AG04449 (cell line): ENCODE measurements around the gene MEIOSIN.

ENCODE experiments used
- CTCF ChIA-PET: fragments of 350-600 bp; formaldehyde crosslinking; extraction: SDS; loops from one replicate; lab custom pipeline; 2021; ENCODE audit warnings: antibody characterized with exemption; lab: Yijun Ruan, JAX
- POLR2A ChIA-PET: fragments of 400-600, 350-600 bp; formaldehyde crosslinking; extraction: SDS; loops from one replicate; lab custom pipeline; 2020; ENCODE audit warnings: antibody characterized with exemption, inconsistent platforms; lab: Yijun Ruan, JAX
- DNase-seq: peaks from one replicate; pipeline ENCODE4 v3.0.0-alpha.2; 2010; ENCODE audit warnings: low read depth, low spot score
- H3K4me3 ChIP-seq: 2 replicates; pipeline ENCODE4 v1.5.1; 2011; ENCODE audit warnings: low read depth, mild to moderate bottlenecking, control low read depth, low read length
- CTCF ChIP-seq: IDR thresholded peaks from one replicate; pipeline ENCODE4 v1.5.1; 2011; ENCODE audit warnings: mild to moderate bottlenecking, moderate library complexity, low read length, control low read depth, inconsistent platforms; ENCODE audit not compliant: insufficient read depth; ENCODE audit errors: missing control alignments

Gene MEIOSIN

GRCh38 chr19:45772912-45773311 is 39.7 kb downstream of the MEIOSIN start:
- no peak for TF ChIP-seq CTCF
- no peak for DNase-seq
- POLR2A ChIA-PET: interaction anchor here (1.0 to 6.2 kb wide), 3 partner anchors 9 to 27 kb away, joined by 3 to 65 read pairs (median 11); partner anchors contain the start of gene DMPK
- CTCF ChIA-PET: interaction anchor here (0.6 to 9.9 kb wide), 6 partner anchors 9 to 622 kb away, joined by 3 to 170 read pairs (median 12); partner anchors contain the start of gene DMPK
- H3K4me3 ChIP-seq: no peak overlapping the region

- TF ChIP-seq CTCF: no peak
- no peak for DNase-seq
- CTCF ChIA-PET: interaction anchor here (0.6 to 9.9 kb wide), 5 partner anchors 9 to 622 kb away, joined by 3 to 170 read pairs (median 19); partner anchors contain the start of gene DMPK
- POLR2A ChIA-PET: interaction anchor here (1.8 kb wide), 1 partner anchor 9 kb away, joined by 11 read pairs; the partner anchor contains the start of gene DMPK
- no peak overlapping the region for H3K4me3 ChIP-seq
These were observed 40.1 kb downstream of the MEIOSIN start for GRCh38 chr19:45773384-45773783.

GRCh38 chr19:45774765-45775164 is 41.5 kb downstream of the MEIOSIN start:
- no peak for DNase-seq
- ChIA-PET POLR2A (no interaction called here), CTCF (interaction anchor here (0.6 to 9.9 kb wide), 5 partner anchors 7 to 296 kb away, joined by 3 to 170 read pairs (median 19); partner anchors contain the start of gene DMPK)
- no peak overlapping the region for H3K4me3 ChIP-seq
- TF ChIP-seq CTCF: no peak

- POLR2A ChIA-PET: no interaction called here
- CTCF ChIA-PET: interaction anchor here (2.7 kb wide), 1 partner anchor 8 kb away, joined by 17 read pairs; the partner anchor contains the start of gene SIX5
- no peak for DNase-seq
- TF ChIP-seq CTCF: no peak
- no peak overlapping the region for H3K4me3 ChIP-seq
These were observed 44.2 kb downstream of the MEIOSIN start for GRCh38 chr19:45777395-45777961.

GRCh38 chr19:45778010-45778661 is 44.9 kb downstream of the MEIOSIN start:
- ChIA-PET POLR2A (no interaction called here), CTCF (interaction anchor here (1.2 to 2.7 kb wide), 2 partner anchors 8 to 22 kb away, joined by 3 to 17 read pairs; partner anchors contain the start of gene SIX5)

More at GRCh38 chr19:45778010-45778661, 44.9 kb downstream of the MEIOSIN start:
- no peak overlapping the region for H3K4me3 ChIP-seq
- TF ChIP-seq CTCF: no peak
- DNase-seq: no peak
